Osteoblast (primary cell): Measurements from ENCODE around the gene MATR3. TPM values are rescaled to one million over a fixed set of nuclear protein-coding genes. Genes with fewer than 3 reads are reported as not detected.

ENCODE experiments used
- DNase-seq: peaks from one replicate; pipeline ENCODE4 v3.0.0; 2011; ENCODE audit warnings: low spot score, mixed read lengths; ENCODE audit not compliant: insufficient read length; ENCODE audit errors: missing footprints
- H2AFZ ChIP-seq: 2 replicates; pipeline ENCODE4 v1.6.0; 2011; ENCODE audit warnings: mild to moderate bottlenecking, low read length
- H3K27ac ChIP-seq: 2 replicates; pipeline ENCODE4 v1.5.1; 2011; ENCODE audit warnings: mild to moderate bottlenecking, low read depth, low read length, moderate library complexity
- H3K27me3 ChIP-seq: 2 replicates; pipeline ENCODE4 v1.6.0; 2012; ENCODE audit warnings: mild to moderate bottlenecking, control low read depth, inconsistent platforms, low read length, moderate library complexity; ENCODE audit not compliant: insufficient read depth
- H3K36me3 ChIP-seq: 2 replicates; pipeline ENCODE4 v1.5.1; 2011; ENCODE audit warnings: mild to moderate bottlenecking, low read length, control low read depth, moderate library complexity; ENCODE audit not compliant: insufficient read depth
- H3K4me1 ChIP-seq: 2 replicates; pipeline ENCODE4 v1.5.1; 2011; ENCODE audit warnings: mild to moderate bottlenecking, low read length, control low read depth, moderate library complexity; ENCODE audit not compliant: insufficient read depth
- H3K4me2 ChIP-seq: 2 replicates; pipeline ENCODE4 v1.6.0; 2011; ENCODE audit warnings: mild to moderate bottlenecking, low read length; ENCODE audit not compliant: insufficient read depth
- H3K4me3 ChIP-seq: fragments of 200-600 bp; sonication (generic); 3 replicates; pipeline ENCODE4 v1.5.1; 2012; ENCODE audit warnings: mild to moderate bottlenecking, low read length, inconsistent platforms; ENCODE audit not compliant: insufficient read depth
- H3K79me2 ChIP-seq: 2 replicates; pipeline ENCODE4 v1.6.0; 2012; ENCODE audit warnings: mild to moderate bottlenecking, low read length, control low read depth, inconsistent platforms; ENCODE audit not compliant: insufficient read depth
- H3K9me3 ChIP-seq: 2 replicates; pipeline ENCODE4 v1.5.1; 2011; ENCODE audit warnings: low read depth, low read length, control low read depth
- H4K20me1 ChIP-seq: 2 replicates; pipeline ENCODE4 v1.6.0; 2012; ENCODE audit warnings: mild to moderate bottlenecking, low read length, control low read depth; ENCODE audit not compliant: insufficient read depth
- CTCF ChIP-seq: IDR thresholded peaks from 2 replicates; pipeline ENCODE4 v1.5.1; 2011; ENCODE audit warnings: mild to moderate bottlenecking, low read depth, low read length, moderate library complexity; ENCODE audit errors: extremely low read depth
- total RNA-seq: library from RNA; depleted of rRNA; stranded (reverse); fragments of >200 nt; gene quantifications from 2 replicates; pipeline ENCODE4 v1.2.3, GENCODE V29; 2012

Gene MATR3
- total RNA-seq, 1 donor = 284 TPM

- Histone ChIP-seq H2AFZ (no peak overlapping the region), H3K4me3 (no peak overlapping the region), H3K27ac (no peak overlapping the region), H3K27me3 (no peaks in the 10 kb centered on the region), H3K4me2 (no peak overlapping the region), H3K36me3 (peaks cover 17% of the 10 kb centered on the region), H3K9me3 (no peaks in the 10 kb centered on the region), H3K79me2 (peaks cover 100% of the 10 kb centered on the region), H3K4me1 (peaks cover 10% of the 10 kb centered on the region), H4K20me1 (peaks cover 76% of the 10 kb centered on the region)
- DNase-seq = no peak
- no peak for TF ChIP-seq CTCF
Observed at GRCh38 chr5:139312075-139312474, 18.5 kb downstream of the MATR3 start.

GRCh38 chr5:139314276-139314675 lies 20.7 kb downstream of the MATR3 start:
- TF ChIP-seq CTCF = no peak
- H4K20me1 ChIP-seq = peaks cover 57% of the 10 kb centered on the region
- H3K9me3 ChIP-seq = no peaks in the 10 kb centered on the region
- peaks cover 100% of the 10 kb centered on the region for H3K79me2 ChIP-seq
- no peak overlapping the region for H3K27ac ChIP-seq
- H3K36me3 ChIP-seq = peaks cover 39% of the 10 kb centered on the region
- H2AFZ ChIP-seq = no peak overlapping the region
- H3K4me1 ChIP-seq = peaks cover 7% of the 10 kb centered on the region
- DNase-seq = no peak
- no peaks in the 10 kb centered on the region for H3K27me3 ChIP-seq
- H3K4me2 ChIP-seq = no peak overlapping the region
- no peak overlapping the region for H3K4me3 ChIP-seq

DNA sequence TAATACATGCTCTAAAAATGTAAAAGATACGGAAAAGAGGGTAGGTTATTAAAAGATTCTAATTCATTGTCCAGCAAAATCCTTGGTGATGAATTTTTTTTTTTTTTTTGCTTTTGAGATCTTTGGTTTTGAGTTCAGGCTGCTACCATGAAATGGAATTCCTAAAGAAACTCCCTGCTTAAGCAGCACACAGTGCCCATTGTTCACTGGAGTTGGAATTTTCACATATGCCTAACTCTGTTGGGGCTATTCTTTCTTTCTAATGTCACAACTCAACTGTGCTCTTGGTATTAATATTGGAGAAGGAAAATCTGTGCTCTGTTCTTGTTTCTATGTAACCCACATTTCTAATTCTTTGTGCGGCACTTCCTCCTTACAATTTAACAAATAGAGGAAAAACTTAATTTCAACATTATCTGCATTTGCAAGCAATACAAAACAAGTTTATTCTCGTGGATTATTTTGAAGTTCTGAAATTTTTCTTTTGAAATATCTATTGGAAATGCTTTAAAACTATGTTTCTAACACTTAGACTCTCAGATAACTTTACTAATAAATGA lies 21.6 kb downstream of the MATR3 start:
- Histone ChIP-seq H3K27me3 (no peaks in the 10 kb centered on the region), H3K79me2 (peaks cover 95% of the 10 kb centered on the region), H3K9me3 (no peaks in the 10 kb centered on the region), H3K36me3 (peaks cover 48% of the 10 kb centered on the region), H4K20me1 (peaks cover 50% of the 10 kb centered on the region), H3K4me2 (no peak overlapping the region), H3K27ac (no peak overlapping the region), H3K4me1 (peaks cover 6% of the 10 kb centered on the region), H3K4me3 (no peak overlapping the region), H2AFZ (no peak overlapping the region)
- DNase-seq = no peak
- no peak for TF ChIP-seq CTCF

DNA sequence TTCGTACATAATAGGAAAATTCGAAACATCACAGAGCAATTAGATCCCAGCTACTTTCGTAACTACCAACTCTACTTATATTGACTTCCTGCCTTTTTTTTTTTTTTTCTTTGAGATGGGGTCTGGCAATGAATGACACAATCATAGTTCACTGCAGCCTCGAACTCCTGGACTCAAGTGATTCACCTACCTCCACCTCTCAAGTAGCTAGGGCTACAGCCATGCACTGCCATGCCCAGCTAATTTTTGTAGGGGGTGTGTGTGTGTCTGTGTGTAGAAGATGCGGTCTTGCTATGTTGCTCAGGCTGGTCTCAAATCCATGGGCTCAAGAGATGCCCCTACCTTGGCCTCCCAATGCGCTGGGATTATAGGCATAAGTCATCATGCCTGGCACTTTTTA lies 42.3 kb downstream of the MATR3 start:
- TF ChIP-seq CTCF = no peak
- no peak overlapping the region for H2AFZ ChIP-seq
- H3K36me3 ChIP-seq = peaks cover 20% of the 10 kb centered on the region
- no peak overlapping the region for H3K4me2 ChIP-seq
- H3K79me2 ChIP-seq = no peaks in the 10 kb centered on the region
- peaks cover 10% of the 10 kb centered on the region for H4K20me1 ChIP-seq
- DNase-seq = no peak
- peaks cover 9% of the 10 kb centered on the region for H3K4me1 ChIP-seq
- no peak overlapping the region for H3K4me3 ChIP-seq
- H3K27ac ChIP-seq = no peak overlapping the region
- no peaks in the 10 kb centered on the region for H3K27me3 ChIP-seq
- H3K9me3 ChIP-seq = no peaks in the 10 kb centered on the region
